ENCODE measurements around the gene GRIK5.

Gene GRIK5

DNA sequence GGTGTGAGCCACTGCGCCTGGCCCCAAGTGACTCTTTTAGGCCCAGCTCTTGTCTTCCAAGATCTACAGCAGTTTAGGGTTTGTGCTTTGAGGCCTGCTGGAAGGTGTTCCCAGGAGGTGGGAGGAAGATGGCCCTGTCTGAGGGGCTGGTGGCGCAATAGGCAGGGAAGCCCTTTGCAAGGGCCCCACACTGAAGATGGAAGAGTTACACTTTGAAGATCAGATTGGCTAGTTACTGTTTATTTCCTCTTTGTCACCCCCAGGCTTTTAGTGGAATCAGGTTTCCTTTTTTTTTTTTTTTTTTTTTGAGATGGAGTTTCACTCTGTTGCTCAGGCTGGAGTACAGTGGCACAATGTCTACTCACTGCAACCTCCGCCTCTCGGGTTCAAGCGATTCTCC lies 109.0 kb downstream of the GRIK5 start:
- no peak overlapping the region for H3K4me3 ChIP-seq (ENCODE audit: low read depth, low read length)
- TF ChIP-seq, protein P1, sequence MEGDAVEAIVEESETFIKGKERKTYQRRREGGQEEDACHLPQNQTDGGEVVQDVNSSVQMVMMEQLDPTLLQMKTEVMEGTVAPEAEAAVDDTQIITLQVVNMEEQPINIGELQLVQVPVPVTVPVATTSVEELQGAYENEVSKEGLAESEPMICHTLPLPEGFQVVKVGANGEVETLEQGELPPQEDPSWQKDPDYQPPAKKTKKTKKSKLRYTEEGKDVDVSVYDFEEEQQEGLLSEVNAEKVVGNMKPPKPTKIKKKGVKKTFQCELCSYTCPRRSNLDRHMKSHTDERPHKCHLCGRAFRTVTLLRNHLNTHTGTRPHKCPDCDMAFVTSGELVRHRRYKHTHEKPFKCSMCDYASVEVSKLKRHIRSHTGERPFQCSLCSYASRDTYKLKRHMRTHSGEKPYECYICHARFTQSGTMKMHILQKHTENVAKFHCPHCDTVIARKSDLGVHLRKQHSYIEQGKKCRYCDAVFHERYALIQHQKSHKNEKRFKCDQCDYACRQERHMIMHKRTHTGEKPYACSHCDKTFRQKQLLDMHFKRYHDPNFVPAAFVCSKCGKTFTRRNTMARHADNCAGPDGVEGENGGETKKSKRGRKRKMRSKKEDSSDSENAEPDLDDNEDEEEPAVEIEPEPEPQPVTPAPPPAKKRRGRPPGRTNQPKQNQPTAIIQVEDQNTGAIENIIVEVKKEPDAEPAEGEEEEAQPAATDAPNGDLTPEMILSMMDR (conservative IDR thresholded peaks at IDR 0.05; ENCODE audit: low read depth, low read length), result no peak
- DNase-seq (ENCODE audit: low read depth), result no peak

DNA sequence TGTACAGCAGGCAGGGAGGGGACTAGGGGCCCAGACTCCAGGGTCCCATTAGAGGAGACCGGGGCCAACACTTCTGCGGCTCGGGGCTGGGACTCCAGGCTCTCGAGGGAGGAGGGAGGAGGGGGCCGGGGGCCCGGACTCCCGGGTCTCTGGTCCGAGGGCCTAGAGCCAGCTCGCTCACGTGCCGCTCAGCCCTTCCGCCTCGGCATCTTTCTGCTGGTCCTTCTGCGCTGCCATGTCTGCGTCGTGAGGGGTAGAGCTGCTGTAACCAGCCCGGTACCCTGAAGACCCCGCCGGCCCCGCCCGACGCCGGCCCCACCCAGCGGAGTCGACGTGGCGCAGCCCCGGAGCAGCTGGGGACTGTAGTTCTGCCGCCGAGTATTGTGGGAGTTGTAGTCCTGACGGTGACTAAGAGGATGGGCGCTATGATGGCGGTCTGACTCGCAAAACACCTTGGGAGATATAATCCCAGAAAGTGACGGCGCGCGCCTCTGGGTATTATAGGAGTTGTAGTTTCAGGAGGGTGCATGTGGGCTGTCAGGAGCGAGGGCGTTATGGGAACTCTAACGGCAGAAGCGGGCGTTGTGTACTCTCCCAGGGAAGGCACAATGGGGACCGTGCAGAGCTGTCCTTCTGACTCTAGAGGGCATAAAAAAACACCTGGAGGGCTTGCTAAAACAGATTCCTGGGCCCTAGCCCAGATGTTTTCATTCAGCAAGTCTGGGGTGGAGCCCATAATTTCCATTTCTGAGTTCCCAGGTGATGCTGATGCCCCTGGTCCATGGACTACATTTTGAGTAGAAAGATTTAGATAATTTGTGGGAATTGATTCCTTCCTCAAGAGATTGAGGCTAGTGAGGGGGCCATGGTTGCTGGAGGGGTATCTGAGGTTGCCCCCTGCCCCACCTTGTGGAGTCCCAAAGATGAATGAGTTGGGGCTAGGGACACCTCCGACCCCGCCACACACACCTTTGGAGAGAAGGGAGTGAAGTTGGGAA lies 110.7 kb downstream of the GRIK5 start, which contains the start of gene RABAC1:
Gene RABAC1 (minus strand): TSS at position 266 of the 998 bp plus-strand sequence. CDS start 29 bp downstream, at position 237.
- TF ChIP-seq, protein P1 (conservative IDR thresholded peaks at IDR 0.05; ENCODE audit: low read depth, low read length), result peak; percentile 38
- peak within 1 kb of the TSS; percentile 90 for H3K4me3 ChIP-seq (ENCODE audit: low read depth, low read length)
- peak; percentile 95 for DNase-seq (ENCODE audit: low read depth)

DNA sequence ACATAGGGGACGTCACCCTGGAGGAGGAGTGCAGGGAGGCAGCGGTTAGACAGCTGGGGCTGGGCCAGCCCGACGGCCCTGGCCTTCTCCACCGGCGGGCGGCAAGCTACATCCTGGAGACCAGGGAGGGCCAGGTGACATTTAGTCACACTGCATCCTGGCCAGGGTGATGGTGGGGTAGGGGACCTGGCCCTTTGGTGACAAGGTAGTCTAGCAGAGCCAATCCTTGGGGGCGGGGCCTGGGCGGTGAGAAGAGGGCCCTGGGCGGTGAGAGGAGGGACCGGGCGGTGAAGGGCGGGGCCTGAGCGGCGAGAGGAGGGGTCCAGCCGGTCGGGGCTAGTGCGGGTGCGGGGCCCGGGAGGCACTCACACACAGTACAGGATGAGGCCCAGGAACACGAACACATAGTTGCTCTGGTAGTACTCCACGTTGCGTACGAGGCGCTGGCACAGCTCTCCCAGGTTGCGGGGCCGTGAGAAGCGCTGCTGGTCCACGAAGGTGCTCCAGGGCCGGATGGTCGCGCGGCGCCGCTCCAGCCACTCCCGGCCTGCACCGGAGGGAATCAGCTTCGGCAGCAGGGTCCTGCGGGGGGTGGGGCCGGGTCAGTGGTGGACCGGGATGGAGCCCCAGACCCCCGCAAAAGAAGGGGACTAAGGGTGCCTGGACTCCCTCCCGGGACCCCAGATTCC lies 111.5 kb downstream of the GRIK5 start:
- TF ChIP-seq, protein P1 (conservative IDR thresholded peaks at IDR 0.05; ENCODE audit: low read depth, low read length), result no peak
- DNase-seq (ENCODE audit: low read depth), result peak; percentile 82
- H3K4me3 ChIP-seq (ENCODE audit: low read depth, low read length), result peak overlapping the region; percentile 90

DNA sequence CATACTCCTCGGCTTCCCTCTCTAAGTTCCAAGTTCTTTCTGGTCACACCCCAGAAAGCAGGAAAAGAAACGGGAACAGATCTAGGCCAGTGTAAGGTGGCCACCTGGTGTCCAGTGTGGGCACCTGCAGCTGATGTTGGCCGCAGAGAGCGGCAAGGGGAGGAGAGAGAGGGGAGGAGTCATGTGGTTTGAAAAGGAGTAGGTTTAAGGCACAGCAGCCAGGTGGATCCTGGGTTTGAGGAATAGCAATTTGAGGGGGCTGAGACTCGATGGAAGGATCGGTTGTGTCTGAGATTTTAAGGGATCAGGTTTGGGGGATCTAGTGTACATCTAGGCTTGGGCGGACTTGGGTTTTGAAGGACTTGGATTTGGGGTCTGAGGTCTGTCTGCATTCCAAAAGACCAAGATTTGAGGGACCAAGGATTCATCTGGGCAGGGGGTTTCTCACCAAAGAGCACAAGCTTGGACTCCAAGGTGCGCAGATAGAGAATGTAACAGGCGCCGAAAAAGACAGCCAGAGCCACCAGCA lies 112.1 kb downstream of the GRIK5 start:
- TF ChIP-seq, protein P1 (conservative IDR thresholded peaks at IDR 0.05; ENCODE audit: low read depth, low read length), result peak; percentile 87
- H3K4me3 ChIP-seq (ENCODE audit: low read depth, low read length), result peak overlapping the region; percentile 90
- peak; percentile 90 for DNase-seq (ENCODE audit: low read depth)

DNA sequence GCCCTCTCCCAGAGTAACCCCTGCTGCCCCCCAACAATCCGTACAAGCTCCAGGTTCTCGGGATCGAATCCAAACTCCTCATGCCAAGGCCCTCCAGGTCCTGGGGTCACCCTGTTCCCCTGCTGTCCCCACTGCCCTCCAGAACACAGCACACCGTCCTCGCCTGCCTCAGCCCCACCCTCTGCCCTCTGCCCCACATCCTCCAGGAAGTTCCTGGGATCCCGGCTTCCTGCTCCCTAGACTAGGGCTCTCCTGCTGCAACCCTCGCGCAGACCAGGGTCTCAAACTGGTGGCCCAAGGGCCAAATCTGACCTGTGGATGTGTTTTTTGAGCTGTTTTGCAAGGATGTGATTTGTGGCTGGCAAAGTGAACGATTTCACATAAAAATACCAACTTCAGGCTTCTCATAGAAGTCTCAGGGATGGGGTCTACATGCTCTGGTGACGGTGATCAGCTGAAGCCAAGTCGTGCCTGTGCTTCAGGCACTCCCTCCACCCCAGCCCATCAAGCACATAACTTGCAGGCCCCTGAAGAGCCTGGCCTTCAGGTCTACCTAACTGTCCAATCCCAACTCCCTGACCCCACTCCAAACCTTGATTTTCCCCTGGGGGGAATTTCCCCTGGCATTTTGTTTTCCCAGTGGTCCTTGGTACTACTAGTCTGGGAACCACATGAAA lies 112.7 kb downstream of the GRIK5 start:
- H3K4me3 ChIP-seq (ENCODE audit: low read depth, low read length), result peak overlapping the region; percentile 90
- no peak for DNase-seq (ENCODE audit: low read depth)
- TF ChIP-seq, protein P1 (conservative IDR thresholded peaks at IDR 0.05; ENCODE audit: low read depth, low read length), result no peak

DNA sequence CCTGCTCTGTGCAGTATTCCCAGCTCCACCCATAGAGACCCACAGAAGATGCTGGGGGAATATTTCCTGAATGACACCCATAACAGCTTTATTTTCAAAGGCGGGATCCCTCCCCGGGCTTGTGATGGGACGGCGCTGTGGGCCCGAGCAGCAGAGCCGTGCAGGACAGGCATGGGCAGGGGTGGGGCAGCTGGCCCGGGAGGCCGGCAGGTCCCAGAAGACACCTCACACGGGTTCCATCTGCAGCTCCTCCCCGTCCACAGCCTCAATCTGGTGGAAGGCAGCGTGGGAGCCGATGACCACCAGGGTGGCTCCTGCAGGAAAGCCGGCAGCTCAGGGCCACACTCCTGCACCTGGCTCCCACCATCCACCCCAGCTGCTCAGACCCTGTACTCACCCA lies 113.4 kb downstream of the GRIK5 start:
- no peak overlapping the region for H3K4me3 ChIP-seq (ENCODE audit: low read depth, low read length)
- TF ChIP-seq, protein P1 (conservative IDR thresholded peaks at IDR 0.05; ENCODE audit: low read depth, low read length), result no peak
- DNase-seq (ENCODE audit: low read depth), result no peak

Data from choroid plexus epithelial cell (primary cell).